HTR-8/SVneo (cell line): ENCODE data around the gene SVEP1.
"Not testable (repeated sequence)": the region's sequence is repeated elsewhere in the genome, so short reads cannot be mapped to it uniquely, and the experiment has no call there.

Experiments used
- DNase-seq: peaks from one replicate; pipeline ENCODE4 v3.0.0; 2011; ENCODE audit warnings: low spot score, mixed read lengths; ENCODE audit not compliant: insufficient read length
- FAIRE-seq: peaks from 2 replicates; lab custom pipeline; 2011; peaks lifted over from hg19 to GRCh38; lab: Jason Lieb, UNC

SVEP1 gene

GRCh38 chr9:110579034-110579861 is at the start of gene SVEP1:
Gene SVEP1 (minus strand): TSS chr9:110579741. CDS start chr9:110579543, 198 bp downstream.
- FAIRE-seq (peak; percentile 72), DNase-seq (peak; percentile 19)

GRCh38 chr9:110626101-110626829 is 46.7 kb upstream of the SVEP1 start:
- FAIRE-seq (peak; percentile 83), DNase-seq (no peak)

- FAIRE-seq (no peak), DNase-seq (no peak)
Measured at GRCh38 chr9:110623462-110624025, 44.0 kb upstream of the SVEP1 start.

GRCh38 chr9:110622368-110622767 is 42.8 kb upstream of the SVEP1 start:
- DNase-seq, result no peak
- FAIRE-seq, result no peak

GRCh38 chr9:110620726-110621125 is 41.2 kb upstream of the SVEP1 start:
- FAIRE-seq, result no peak
- DNase-seq, result no peak

GRCh38 chr9:110619831-110620230 is 40.3 kb upstream of the SVEP1 start:
- DNase-seq (no peak), FAIRE-seq (no peak)

- no peak for FAIRE-seq
Measured at GRCh38 chr9:110615498-110615897, 36.0 kb upstream of the SVEP1 start.

GRCh38 chr9:110614576-110614975 is 35.0 kb upstream of the SVEP1 start:
- not testable (repeated sequence) for DNase-seq
- peak; percentile 57 for FAIRE-seq

More at GRCh38 chr9:110615498-110615897, 36.0 kb upstream of the SVEP1 start:
- DNase-seq, result no peak

GRCh38 chr9:110606179-110606790 is 26.7 kb upstream of the SVEP1 start:
- FAIRE-seq (no peak), DNase-seq (no peak)

GRCh38 chr9:110605565-110605964 is 26.0 kb upstream of the SVEP1 start:
- DNase-seq (no peak), FAIRE-seq (no peak)

GRCh38 chr9:110604171-110604601 is 24.6 kb upstream of the SVEP1 start:
- FAIRE-seq (peak; percentile 94), DNase-seq (peak; percentile 33)

- DNase-seq (no peak), FAIRE-seq (peak; percentile 68)
Measured at GRCh38 chr9:110602281-110602680, 22.7 kb upstream of the SVEP1 start.

- DNase-seq (no peak), FAIRE-seq (peak; percentile 59)
Measured at GRCh38 chr9:110601098-110601497, 21.6 kb upstream of the SVEP1 start.

GRCh38 chr9:110599468-110599867 is 19.9 kb upstream of the SVEP1 start:
- FAIRE-seq, result no peak
- DNase-seq, result no peak

GRCh38 chr9:110592044-110592830 is 12.7 kb upstream of the SVEP1 start:
- peak; percentile 62 for FAIRE-seq

GRCh38 chr9:110591526-110591925 is 12.0 kb upstream of the SVEP1 start:
- no peak for FAIRE-seq
- no peak for DNase-seq

More at GRCh38 chr9:110592044-110592830, 12.7 kb upstream of the SVEP1 start:
- no peak for DNase-seq

GRCh38 chr9:110590816-110591215 is 11.3 kb upstream of the SVEP1 start:
- no peak for DNase-seq
- peak; percentile 74 for FAIRE-seq

GRCh38 chr9:110588296-110588695 is 8.8 kb upstream of the SVEP1 start:
- DNase-seq (no peak), FAIRE-seq (no peak)

- peak; percentile 21 for DNase-seq
- FAIRE-seq, result peak; percentile 31
Measured at GRCh38 chr9:110583237-110583636, 3.7 kb upstream of the SVEP1 start.

- FAIRE-seq, result no peak
- no peak for DNase-seq
Measured at GRCh38 chr9:110582156-110582555, 2.6 kb upstream of the SVEP1 start.
